ENCODE measurements around the gene TMEM151B. TPM values are rescaled to one million over a fixed set of nuclear protein-coding genes. Genes with fewer than 3 reads are reported as not detected.

The TMEM151B gene
- total RNA-seq, 3 donors from 2014 or later (not counting 1 experiment from before 2014, with no cell fraction given) = not detected

DNA sequence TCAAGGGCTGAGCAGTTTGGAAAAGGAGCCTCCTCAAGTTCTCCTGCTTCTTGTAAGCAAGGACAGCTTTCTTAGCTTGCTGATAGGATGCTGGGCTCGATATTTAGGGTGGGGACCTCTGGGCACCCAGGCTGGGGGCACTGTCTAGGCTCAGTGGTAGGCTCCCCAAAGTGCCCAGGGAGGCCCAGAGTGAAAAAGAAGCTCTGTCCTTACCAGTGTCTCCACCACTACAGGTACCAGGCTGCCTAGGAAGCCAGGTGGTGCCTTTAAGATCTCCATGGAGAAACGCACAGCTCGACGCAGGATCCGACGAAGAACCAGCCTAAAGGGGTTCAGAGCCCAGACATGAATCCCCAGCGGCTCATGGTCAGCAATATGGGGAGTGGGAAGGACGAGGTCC lies 36.5 kb downstream of the TMEM151B start:
- Mint-ChIP-seq H3K4me3 (no peak overlapping the region), H3K9me3 (no peaks in the 10 kb centered on the region), H3K27me3 (ENCODE audit: low read depth in 2 of 2) (no peaks in the 10 kb centered on the region), H3K36me3 (peaks cover 8% of the 10 kb centered on the region), H3K4me1 (peaks cover 0 to 10% of the 10 kb centered on the region in 2 donors), H3K27ac (no peak overlapping the region)
- H3K4me3 ChIP-seq (ENCODE audit: low read length) = no peak overlapping the region
- H3K9me3 ChIP-seq (ENCODE audit: control insufficient read depth, insufficient read depth, low read length) = no peaks in the 10 kb centered on the region
- WGBS (ENCODE audit: insufficient coverage) = 97% methylated on average over 8 of the region's 8 CpGs
- no peaks in the 10 kb centered on the region for H3K27me3 ChIP-seq (ENCODE audit: control insufficient read depth, insufficient read depth, low read length)
- H3K4me1 ChIP-seq (ENCODE audit: control insufficient read depth, insufficient read depth, low read length) = no peaks in the 10 kb centered on the region
- no peak for DNase-seq
- no peak overlapping the region for H3K27ac ChIP-seq (ENCODE audit: low read length)
- peaks cover 68% of the 10 kb centered on the region for H3K36me3 ChIP-seq (ENCODE audit: control insufficient read depth, insufficient read depth, low read length)
- TF ChIP-seq, protein P1, sequence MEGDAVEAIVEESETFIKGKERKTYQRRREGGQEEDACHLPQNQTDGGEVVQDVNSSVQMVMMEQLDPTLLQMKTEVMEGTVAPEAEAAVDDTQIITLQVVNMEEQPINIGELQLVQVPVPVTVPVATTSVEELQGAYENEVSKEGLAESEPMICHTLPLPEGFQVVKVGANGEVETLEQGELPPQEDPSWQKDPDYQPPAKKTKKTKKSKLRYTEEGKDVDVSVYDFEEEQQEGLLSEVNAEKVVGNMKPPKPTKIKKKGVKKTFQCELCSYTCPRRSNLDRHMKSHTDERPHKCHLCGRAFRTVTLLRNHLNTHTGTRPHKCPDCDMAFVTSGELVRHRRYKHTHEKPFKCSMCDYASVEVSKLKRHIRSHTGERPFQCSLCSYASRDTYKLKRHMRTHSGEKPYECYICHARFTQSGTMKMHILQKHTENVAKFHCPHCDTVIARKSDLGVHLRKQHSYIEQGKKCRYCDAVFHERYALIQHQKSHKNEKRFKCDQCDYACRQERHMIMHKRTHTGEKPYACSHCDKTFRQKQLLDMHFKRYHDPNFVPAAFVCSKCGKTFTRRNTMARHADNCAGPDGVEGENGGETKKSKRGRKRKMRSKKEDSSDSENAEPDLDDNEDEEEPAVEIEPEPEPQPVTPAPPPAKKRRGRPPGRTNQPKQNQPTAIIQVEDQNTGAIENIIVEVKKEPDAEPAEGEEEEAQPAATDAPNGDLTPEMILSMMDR (IDR thresholded peaks at IDR 0.05) = no peak
- no peak for ATAC-seq
- intact Hi-C loops (cut with micrococcal nuclease) = no loop called here

DNA sequence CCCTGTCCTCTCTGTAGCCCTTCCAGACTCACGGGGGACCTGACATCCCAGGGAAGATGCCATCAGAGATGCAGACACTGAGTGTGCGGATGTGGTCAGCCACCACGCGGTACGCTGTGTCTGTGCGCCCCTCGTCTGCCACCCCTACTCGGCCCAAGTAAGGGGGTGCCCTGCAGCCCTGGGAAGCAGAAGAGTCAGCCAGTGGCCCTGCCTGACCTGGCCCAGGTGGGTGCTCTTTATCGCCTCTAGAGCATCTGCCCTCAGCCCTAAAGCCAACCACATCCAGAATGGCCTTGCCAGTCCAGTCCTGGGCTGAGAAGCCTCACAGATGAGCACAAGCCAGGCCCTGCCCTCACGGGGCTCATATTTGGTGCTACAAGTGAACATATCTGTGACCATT lies 37.0 kb downstream of the TMEM151B start:
- peaks cover 63% of the 10 kb centered on the region for H3K36me3 ChIP-seq (ENCODE audit: control insufficient read depth, insufficient read depth, low read length)
- no peak for DNase-seq
- H3K27me3 ChIP-seq (ENCODE audit: control insufficient read depth, insufficient read depth, low read length) = no peaks in the 10 kb centered on the region
- no peak overlapping the region for H3K4me3 ChIP-seq (ENCODE audit: low read length)
- no peaks in the 10 kb centered on the region for H3K27me3 Mint-ChIP-seq (ENCODE audit: low read depth in 2 of 2)
- WGBS (ENCODE audit: insufficient coverage) = 96% methylated on average over 10 of the region's 10 CpGs
- intact Hi-C loops (cut with micrococcal nuclease) = no loop called here
- H3K4me3 Mint-ChIP-seq = no peak overlapping the region
- H3K27ac Mint-ChIP-seq = no peak overlapping the region
- H3K4me1 ChIP-seq (ENCODE audit: control insufficient read depth, insufficient read depth, low read length) = peaks cover 4% of the 10 kb centered on the region
- no peak for ATAC-seq
- H3K9me3 Mint-ChIP-seq = no peaks in the 10 kb centered on the region
- H3K27ac ChIP-seq (ENCODE audit: low read length) = no peak overlapping the region
- no peaks in the 10 kb centered on the region for H3K9me3 ChIP-seq (ENCODE audit: control insufficient read depth, insufficient read depth, low read length)
- H3K36me3 Mint-ChIP-seq = peaks cover 8% of the 10 kb centered on the region
- TF ChIP-seq, protein P1 (IDR thresholded peaks at IDR 0.05) = no peak
- H3K4me1 Mint-ChIP-seq = peaks cover 3 to 15% of the 10 kb centered on the region in 2 donors

DNA sequence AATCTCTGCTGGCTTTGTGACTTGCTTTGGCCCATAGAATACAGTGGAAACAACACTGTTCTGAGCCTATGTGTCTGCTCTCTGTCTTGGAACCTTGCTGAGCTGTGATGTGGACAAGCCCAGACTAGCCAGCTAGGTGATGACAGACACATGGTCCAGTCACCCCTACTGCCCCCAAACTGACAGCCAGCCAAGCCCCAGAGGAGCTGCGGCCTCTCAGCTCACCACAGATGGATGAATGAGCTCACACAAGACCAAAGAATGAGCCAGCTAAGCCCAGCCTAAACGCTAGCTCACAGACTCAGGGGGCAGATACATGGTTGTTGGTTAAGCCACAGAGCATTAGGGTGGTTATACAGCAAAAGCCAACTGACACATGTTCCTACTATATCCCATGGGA lies 38.8 kb downstream of the TMEM151B start:
- Histone ChIP-seq H3K4me3 (ENCODE audit: low read length) (no peak overlapping the region), H3K4me1 (ENCODE audit: control insufficient read depth, insufficient read depth, low read length) (peaks cover 11% of the 10 kb centered on the region), H3K9me3 (ENCODE audit: control insufficient read depth, insufficient read depth, low read length) (no peaks in the 10 kb centered on the region), H3K27me3 (ENCODE audit: control insufficient read depth, insufficient read depth, low read length) (no peaks in the 10 kb centered on the region), H3K36me3 (ENCODE audit: control insufficient read depth, insufficient read depth, low read length) (peaks cover 45% of the 10 kb centered on the region), H3K27ac (ENCODE audit: low read length) (no peak overlapping the region)
- Mint-ChIP-seq H3K4me1 (peaks cover 18 to 31% of the 10 kb centered on the region in 2 donors), H3K36me3 (peaks cover 8% of the 10 kb centered on the region), H3K4me3 (no peak overlapping the region), H3K27ac (no peak overlapping the region), H3K27me3 (ENCODE audit: low read depth in 2 of 2) (no peaks in the 10 kb centered on the region), H3K9me3 (no peaks in the 10 kb centered on the region)
- TF ChIP-seq, protein P1 (IDR thresholded peaks at IDR 0.05) = no peak
- WGBS (ENCODE audit: insufficient coverage) = 98% methylated on average over 2 of the region's 2 CpGs
- intact Hi-C loops (cut with micrococcal nuclease) = no loop called here
- DNase-seq (no peak), ATAC-seq (no peak)

DNA sequence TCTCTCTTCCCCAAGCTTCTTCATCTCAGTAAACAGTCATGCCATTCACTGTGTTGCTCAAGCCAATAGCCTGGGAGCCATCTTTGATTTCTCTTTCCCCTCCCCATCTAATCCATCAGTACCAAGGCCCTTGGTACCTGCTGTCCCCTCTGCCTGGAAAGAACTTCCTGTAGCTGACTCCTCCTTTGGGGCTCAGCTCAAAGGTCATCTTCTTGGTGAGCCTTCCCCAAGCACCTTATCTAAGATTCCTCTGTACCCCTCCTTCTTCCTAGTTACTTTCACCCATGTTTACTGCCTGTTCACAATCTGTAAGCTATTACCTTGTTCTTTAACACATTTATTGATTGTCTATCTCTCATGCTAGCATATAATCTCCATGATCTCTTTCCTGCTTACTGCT lies 39.4 kb downstream of the TMEM151B start:
- Mint-ChIP-seq H3K4me3 (no peak overlapping the region), H3K36me3 (peaks cover 8% of the 10 kb centered on the region), H3K9me3 (no peaks in the 10 kb centered on the region), H3K27ac (no peak overlapping the region), H3K27me3 (ENCODE audit: low read depth in 2 of 2) (no peaks in the 10 kb centered on the region), H3K4me1 (peaks cover 18 to 31% of the 10 kb centered on the region in 2 donors)
- ATAC-seq = no peak
- TF ChIP-seq, protein P1 (IDR thresholded peaks at IDR 0.05) = no peak
- no peaks in the 10 kb centered on the region for H3K9me3 ChIP-seq (ENCODE audit: control insufficient read depth, insufficient read depth, low read length)
- no peak overlapping the region for H3K27ac ChIP-seq (ENCODE audit: low read length)
- peaks cover 11% of the 10 kb centered on the region for H3K4me1 ChIP-seq (ENCODE audit: control insufficient read depth, insufficient read depth, low read length)
- intact Hi-C loops (cut with micrococcal nuclease) = no loop called here
- no peak overlapping the region for H3K4me3 ChIP-seq (ENCODE audit: low read length)
- no peak for DNase-seq
- H3K27me3 ChIP-seq (ENCODE audit: control insufficient read depth, insufficient read depth, low read length) = no peaks in the 10 kb centered on the region
- peaks cover 41% of the 10 kb centered on the region for H3K36me3 ChIP-seq (ENCODE audit: control insufficient read depth, insufficient read depth, low read length)

Data from natural killer cell (primary cell).